H9 (cell line): ENCODE data around the gene CFAP77. TPM values are rescaled to one million over a fixed set of nuclear protein-coding genes. Genes with fewer than 3 reads are reported as not detected.

Experiments used
- DNase-seq: peaks from one replicate; pipeline ENCODE4 v3.0.0-alpha.2; 2017
- H2AFZ ChIP-seq: one replicate; pipeline ENCODE4 v1.6.1; 2013; ENCODE audit warnings: mild to moderate bottlenecking, low read length, control low read depth, moderate library complexity
- H2AK5ac ChIP-seq: 2 replicates; pipeline ENCODE4 v1.6.1; 2013; ENCODE audit warnings: low read length, control low read depth, mixed read lengths; ENCODE audit not compliant: insufficient read length
- H2BK120ac ChIP-seq: one replicate; pipeline ENCODE4 v1.6.1; 2013; ENCODE audit warnings: low read depth, mild to moderate bottlenecking, low read length, control low read depth, inconsistent platforms; ENCODE audit not compliant: poor library complexity, severe bottlenecking
- H2BK12ac ChIP-seq: 2 replicates; pipeline ENCODE4 v1.6.1; 2013; ENCODE audit warnings: low read length, control low read depth, mixed read lengths, low read depth; ENCODE audit not compliant: insufficient read length
- H2BK15ac ChIP-seq: 2 replicates; pipeline ENCODE4 v1.6.1; 2013; ENCODE audit warnings: low read depth, low read length, control low read depth
- H2BK20ac ChIP-seq: one replicate; pipeline ENCODE4 v1.6.1; 2013; ENCODE audit warnings: low read depth, mild to moderate bottlenecking, low read length, control low read depth, inconsistent platforms; ENCODE audit not compliant: poor library complexity, severe bottlenecking
- H2BK5ac ChIP-seq: 2 replicates; pipeline ENCODE4 v1.6.1; 2013; ENCODE audit warnings: low read length, control low read depth, mixed read lengths; ENCODE audit not compliant: insufficient read length
- H3K14ac ChIP-seq: 2 replicates; pipeline ENCODE4 v1.6.1; 2013; ENCODE audit warnings: low read length, control low read depth; ENCODE audit not compliant: insufficient read depth
- H3K18ac ChIP-seq: 2 replicates; pipeline ENCODE4 v1.6.1; 2013; ENCODE audit warnings: low read depth, mild to moderate bottlenecking, mixed read lengths, low read length, control low read depth; ENCODE audit not compliant: insufficient read length
- H3K23ac ChIP-seq: 2 replicates; pipeline ENCODE4 v1.6.1; 2013; ENCODE audit warnings: low read length, control low read depth, mixed read lengths, low read depth; ENCODE audit not compliant: insufficient read length
- H3K23me2 ChIP-seq: 2 replicates; pipeline ENCODE4 v1.6.1; 2013; ENCODE audit warnings: low read depth, mild to moderate bottlenecking, mixed read lengths, low read length, control low read depth; ENCODE audit not compliant: insufficient read length, poor library complexity, severe bottlenecking
- H3K27ac ChIP-seq: 2 replicates; pipeline ENCODE4 v1.5.1; 2013; ENCODE audit warnings: low read length, control low read depth, mixed read lengths, low read depth; ENCODE audit not compliant: insufficient read length
- H3K27me3 ChIP-seq: 2 replicates; pipeline ENCODE4 v1.6.1; 2013; ENCODE audit warnings: low read length, control low read depth, inconsistent platforms; ENCODE audit not compliant: insufficient read depth
- H3K4ac ChIP-seq: 2 replicates; pipeline ENCODE4 v1.6.1; 2013; ENCODE audit warnings: low read depth, mild to moderate bottlenecking, control low read depth, inconsistent platforms, low read length, moderate library complexity
- H3K4me1 ChIP-seq: 2 replicates; pipeline ENCODE4 v1.6.1; 2013; ENCODE audit warnings: low read length, control low read depth, inconsistent platforms; ENCODE audit not compliant: insufficient read depth
- H3K4me2 ChIP-seq: 2 replicates; pipeline ENCODE4 v1.6.1; 2013; ENCODE audit warnings: low read length, control low read depth, mixed read lengths; ENCODE audit not compliant: insufficient read length, insufficient read depth
- H3K56ac ChIP-seq: 2 replicates; pipeline ENCODE4 v1.6.1; 2013; ENCODE audit warnings: low read depth, mild to moderate bottlenecking, mixed read lengths, low read length, control low read depth; ENCODE audit not compliant: insufficient read length
- H3K79me1 ChIP-seq: 2 replicates; pipeline ENCODE4 v1.6.1; 2013; ENCODE audit warnings: low read depth, mild to moderate bottlenecking, moderate library complexity, low read length, control low read depth, inconsistent platforms; ENCODE audit not compliant: insufficient read depth, poor library complexity, severe bottlenecking
- H3K79me2 ChIP-seq: 2 replicates; pipeline ENCODE4 v1.6.1; 2013; ENCODE audit warnings: low read length, control low read depth, inconsistent platforms; ENCODE audit not compliant: insufficient read depth
- H3K9ac ChIP-seq: 2 replicates; pipeline ENCODE4 v1.6.1; 2013; ENCODE audit warnings: low read length, control low read depth, mixed read lengths; ENCODE audit not compliant: insufficient read length; ENCODE audit errors: extremely low read depth
- H3K9me3 ChIP-seq: one replicate; pipeline ENCODE4 v1.6.1; 2013; ENCODE audit warnings: low read depth, low read length, inconsistent platforms; ENCODE audit not compliant: control insufficient read depth
- H3T11ph ChIP-seq: one replicate; pipeline ENCODE4 v1.6.1; 2013; ENCODE audit warnings: mild to moderate bottlenecking, low read length, control low read depth, inconsistent platforms
- H4K20me1 ChIP-seq: one replicate; pipeline ENCODE4 v1.6.1; 2013; ENCODE audit not compliant: control insufficient read depth, insufficient read length, insufficient read depth
- H4K5ac ChIP-seq: 2 replicates; pipeline ENCODE4 v1.6.1; 2013; ENCODE audit warnings: low read depth, mild to moderate bottlenecking, mixed read lengths, low read length, control low read depth; ENCODE audit not compliant: insufficient read length
- H4K8ac ChIP-seq: replicated peaks from 2 replicates; pipeline ENCODE4 v1.6.1; 2013; ENCODE audit warnings: low read length, control low read depth, mixed read lengths, low read depth; ENCODE audit not compliant: insufficient read length
- H4K91ac ChIP-seq: 2 replicates; pipeline ENCODE4 v1.6.1; 2013; ENCODE audit warnings: low read depth, mild to moderate bottlenecking, moderate library complexity, mixed read lengths, low read length, control low read depth; ENCODE audit not compliant: insufficient read length
- H3K27ac Mint-ChIP-seq, 3 experiments: 2 replicates in 2 of 3; 3 replicates in 1 of 3; pipeline ENCODE4 v1.8.0; 2020 to 2021; ENCODE audit warnings: mixed read lengths in 3 of 3, mild to moderate bottlenecking in 1 of 3, moderate library complexity in 1 of 3
- H3K27me3 Mint-ChIP-seq: 2 replicates; pipeline ENCODE4 v1.8.0; 2021; ENCODE audit warnings: low read depth, mild to moderate bottlenecking, moderate library complexity, mixed read lengths
- H3K36me3 Mint-ChIP-seq, 3 experiments: 2 replicates in 2 of 3; 3 replicates in 1 of 3; pipeline ENCODE4 v1.8.0; 2020 to 2021; ENCODE audit warnings: low read depth in 3 of 3, mixed read lengths in 3 of 3; ENCODE audit not compliant: insufficient read depth in 1 of 3
- H3K4me1 Mint-ChIP-seq, 2 experiments: 2 replicates each; pipeline ENCODE4 v1.8.0; 2020; ENCODE audit warnings: mixed read lengths in 2 of 2
- H3K4me3 Mint-ChIP-seq, 2 experiments: 2 replicates in 1 of 2; 3 replicates in 1 of 2; pipeline ENCODE4 v1.8.0; 2020 to 2021; ENCODE audit warnings: mild to moderate bottlenecking in 2 of 2, mixed read lengths in 2 of 2, moderate library complexity in 1 of 2
- H3K9me3 Mint-ChIP-seq, 2 experiments: 2 replicates in 1 of 2; 3 replicates in 1 of 2; pipeline ENCODE4 v1.8.0; 2020; ENCODE audit warnings: mild to moderate bottlenecking in 2 of 2, mixed read lengths in 2 of 2, moderate library complexity in 1 of 2
- WGBS: extraction: QIAGEN DNeasy Blood & Tissue Kit; methylation state at CpG from one replicate; pipeline ENCODE4 v1.1.7; 2013; ENCODE audit warnings: missing lambda C conversion rate, low lambda C conversion rate, mixed read lengths; ENCODE audit not compliant: insufficient read length; ENCODE audit errors: extremely low coverage; 5-methylcytosine and 5-hydroxymethylcytosine counted together
- total RNA-seq: library from RNA; stranded (reverse); gene quantifications from 2 replicates; pipeline ENCODE4 v1.2.1, GENCODE V29; 2021
- TF ChIP-seq, protein P1 (sequence below): fragments of 200-600 bp; sonication (generic); conservative IDR thresholded peaks from 3 replicates; pipeline ENCODE4 v1.8.0; 2021; ENCODE audit warnings: antibody characterized with exemption, mild to moderate bottlenecking

The CFAP77 gene
- total RNA-seq, 1 experiment from 2014 or later = 0.72 TPM

DNA sequence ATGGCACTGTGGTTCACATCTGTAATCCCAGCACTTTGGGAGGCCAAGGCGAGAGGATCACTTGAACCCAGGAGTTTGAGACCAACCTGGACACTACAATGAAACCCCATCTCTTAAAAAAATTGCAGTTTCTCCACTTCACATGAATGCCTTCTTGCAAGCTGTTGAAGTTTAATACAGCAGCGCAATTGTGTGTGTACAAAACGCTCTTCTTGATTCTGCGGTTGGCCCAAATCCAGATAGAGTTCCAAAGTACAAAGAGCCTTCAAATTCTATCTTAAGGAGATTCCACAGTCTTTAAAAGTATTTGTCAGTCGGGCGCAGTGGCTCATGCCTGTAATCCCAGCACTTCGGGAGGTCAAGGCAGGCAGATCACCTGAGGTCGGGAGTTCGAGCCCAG is 45.9 kb upstream of the CFAP77 start:
- no peaks in the 10 kb centered on the region for H3K9me3 ChIP-seq
- no peak overlapping the region for H4K5ac ChIP-seq
- H3K18ac ChIP-seq = no peak overlapping the region
- H3K4me2 ChIP-seq = no peak overlapping the region
- no peak overlapping the region for H3K4me3 Mint-ChIP-seq
- H4K20me1 ChIP-seq = no peaks in the 10 kb centered on the region
- no peaks in the 10 kb centered on the region for H3K4me1 ChIP-seq
- no peak for DNase-seq
- no peaks in the 10 kb centered on the region for H3K9me3 Mint-ChIP-seq
- H4K8ac ChIP-seq = no peak overlapping the region
- H3K79me1 ChIP-seq = no peaks in the 10 kb centered on the region
- H2BK12ac ChIP-seq = no peak overlapping the region
- no peaks in the 10 kb centered on the region for H3K27me3 Mint-ChIP-seq
- H3K14ac ChIP-seq = no peak overlapping the region
- H2BK20ac ChIP-seq = no peak overlapping the region
- TF ChIP-seq, protein P1, sequence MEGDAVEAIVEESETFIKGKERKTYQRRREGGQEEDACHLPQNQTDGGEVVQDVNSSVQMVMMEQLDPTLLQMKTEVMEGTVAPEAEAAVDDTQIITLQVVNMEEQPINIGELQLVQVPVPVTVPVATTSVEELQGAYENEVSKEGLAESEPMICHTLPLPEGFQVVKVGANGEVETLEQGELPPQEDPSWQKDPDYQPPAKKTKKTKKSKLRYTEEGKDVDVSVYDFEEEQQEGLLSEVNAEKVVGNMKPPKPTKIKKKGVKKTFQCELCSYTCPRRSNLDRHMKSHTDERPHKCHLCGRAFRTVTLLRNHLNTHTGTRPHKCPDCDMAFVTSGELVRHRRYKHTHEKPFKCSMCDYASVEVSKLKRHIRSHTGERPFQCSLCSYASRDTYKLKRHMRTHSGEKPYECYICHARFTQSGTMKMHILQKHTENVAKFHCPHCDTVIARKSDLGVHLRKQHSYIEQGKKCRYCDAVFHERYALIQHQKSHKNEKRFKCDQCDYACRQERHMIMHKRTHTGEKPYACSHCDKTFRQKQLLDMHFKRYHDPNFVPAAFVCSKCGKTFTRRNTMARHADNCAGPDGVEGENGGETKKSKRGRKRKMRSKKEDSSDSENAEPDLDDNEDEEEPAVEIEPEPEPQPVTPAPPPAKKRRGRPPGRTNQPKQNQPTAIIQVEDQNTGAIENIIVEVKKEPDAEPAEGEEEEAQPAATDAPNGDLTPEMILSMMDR = no peak
- no peak overlapping the region for H2AK5ac ChIP-seq
- no peak overlapping the region for H2BK15ac ChIP-seq
- no peak overlapping the region for H3K9ac ChIP-seq
- no peak overlapping the region for H3K27ac ChIP-seq
- H3K79me2 ChIP-seq = no peaks in the 10 kb centered on the region
- no peaks in the 10 kb centered on the region for H3K23me2 ChIP-seq
- H3K56ac ChIP-seq = no peak overlapping the region
- H3K23ac ChIP-seq = no peak overlapping the region
- no peak overlapping the region for H2AFZ ChIP-seq
- H3T11ph ChIP-seq = no peak overlapping the region
- no peak overlapping the region for H4K91ac ChIP-seq
- H3K4ac ChIP-seq = no peak overlapping the region
- no peak overlapping the region for H2BK120ac ChIP-seq
- H2BK5ac ChIP-seq = no peak overlapping the region
- H3K27ac Mint-ChIP-seq = no peak overlapping the region
- H3K36me3 Mint-ChIP-seq = no peaks in the 10 kb centered on the region
- no peaks in the 10 kb centered on the region for H3K4me1 Mint-ChIP-seq
- WGBS = no CpG with 5 or more reads among the region's 9 CpGs
- H3K27me3 ChIP-seq = no peaks in the 10 kb centered on the region
